GM12874 (cell line): Measurements from ENCODE around the gene SMAD9.

ENCODE experiments used
- TF ChIP-seq, protein P1 (sequence below): IDR thresholded peaks from 2 replicates; pipeline ENCODE4 v1.5.1; 2011; ENCODE audit warnings: low read depth, mild to moderate bottlenecking, control low read depth, low read length, moderate library complexity; ENCODE audit not compliant: insufficient read depth

Gene SMAD9

DNA sequence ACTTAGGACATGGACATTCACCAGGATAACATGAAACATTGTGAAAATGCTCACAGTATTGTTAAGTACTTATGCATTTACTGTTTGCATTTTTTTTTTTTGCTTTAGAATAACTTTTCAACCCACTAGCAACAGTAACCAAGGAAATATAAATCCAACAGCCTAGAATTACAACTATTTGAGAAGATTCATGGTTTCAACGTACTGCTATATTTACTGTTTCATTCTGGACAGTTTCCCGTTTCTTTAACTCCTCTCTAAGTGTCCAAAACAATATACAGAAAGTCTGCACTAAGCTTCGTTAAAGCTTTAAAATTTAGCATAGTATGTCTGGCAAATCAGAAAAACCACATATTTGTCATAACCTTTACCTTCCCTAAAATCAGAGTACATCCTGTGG, 2.7 kb downstream of the SMAD9 start:
- TF ChIP-seq, protein P1, sequence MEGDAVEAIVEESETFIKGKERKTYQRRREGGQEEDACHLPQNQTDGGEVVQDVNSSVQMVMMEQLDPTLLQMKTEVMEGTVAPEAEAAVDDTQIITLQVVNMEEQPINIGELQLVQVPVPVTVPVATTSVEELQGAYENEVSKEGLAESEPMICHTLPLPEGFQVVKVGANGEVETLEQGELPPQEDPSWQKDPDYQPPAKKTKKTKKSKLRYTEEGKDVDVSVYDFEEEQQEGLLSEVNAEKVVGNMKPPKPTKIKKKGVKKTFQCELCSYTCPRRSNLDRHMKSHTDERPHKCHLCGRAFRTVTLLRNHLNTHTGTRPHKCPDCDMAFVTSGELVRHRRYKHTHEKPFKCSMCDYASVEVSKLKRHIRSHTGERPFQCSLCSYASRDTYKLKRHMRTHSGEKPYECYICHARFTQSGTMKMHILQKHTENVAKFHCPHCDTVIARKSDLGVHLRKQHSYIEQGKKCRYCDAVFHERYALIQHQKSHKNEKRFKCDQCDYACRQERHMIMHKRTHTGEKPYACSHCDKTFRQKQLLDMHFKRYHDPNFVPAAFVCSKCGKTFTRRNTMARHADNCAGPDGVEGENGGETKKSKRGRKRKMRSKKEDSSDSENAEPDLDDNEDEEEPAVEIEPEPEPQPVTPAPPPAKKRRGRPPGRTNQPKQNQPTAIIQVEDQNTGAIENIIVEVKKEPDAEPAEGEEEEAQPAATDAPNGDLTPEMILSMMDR = no peak

DNA sequence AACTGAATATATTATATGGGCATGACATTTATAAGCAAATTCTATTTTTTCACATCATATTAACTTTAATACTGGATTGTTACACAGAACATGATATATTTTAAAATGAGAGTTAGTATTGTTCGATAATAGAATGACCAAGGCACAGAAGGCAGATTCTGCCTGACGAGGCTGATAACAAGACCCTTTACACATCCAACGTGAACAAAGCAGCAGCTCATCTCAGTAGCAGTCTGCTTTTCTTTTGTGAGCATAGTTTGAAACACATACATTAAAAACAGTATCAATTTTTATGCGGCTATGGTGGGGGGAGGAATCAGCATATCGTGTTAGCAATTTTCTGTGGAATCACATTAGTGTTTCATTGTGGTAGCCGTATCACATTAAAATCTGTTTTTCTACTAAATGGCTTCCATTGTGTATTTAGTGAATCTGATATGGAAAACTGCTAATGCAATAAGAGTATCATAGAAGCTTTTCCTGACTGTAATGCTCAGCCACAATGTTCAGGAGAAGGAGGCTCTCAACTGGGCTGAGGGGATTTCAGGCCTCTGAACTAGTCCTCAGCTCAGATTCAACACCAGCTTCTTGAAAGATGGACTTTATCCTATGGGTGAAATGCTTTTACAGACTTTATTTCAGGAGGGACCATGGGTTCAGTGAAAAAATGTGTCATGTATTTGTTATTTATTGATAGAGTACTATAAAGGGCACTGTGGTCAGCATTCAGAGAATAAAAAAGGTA, 4.0 kb downstream of the SMAD9 start:
- TF ChIP-seq, protein P1 = no peak

DNA sequence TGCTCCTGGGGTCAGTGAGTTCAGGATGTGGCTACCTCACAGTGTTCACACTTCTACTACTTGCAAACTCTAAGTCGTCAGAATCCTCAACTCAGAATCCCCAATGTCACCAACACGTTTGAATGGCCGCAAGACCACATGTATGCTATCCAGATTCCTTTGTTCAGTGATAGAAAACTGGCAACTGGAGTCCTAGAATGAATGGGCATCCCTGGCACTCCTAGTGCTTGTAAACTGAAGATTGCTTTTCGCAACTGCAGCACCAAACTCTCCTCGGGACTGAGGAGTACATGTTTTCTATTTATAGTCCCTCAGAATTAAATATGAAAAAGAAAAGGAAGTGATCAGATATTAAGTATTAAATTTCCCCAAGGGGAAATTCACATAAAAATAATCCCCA, 4.9 kb downstream of the SMAD9 start:
- TF ChIP-seq, protein P1 = no peak

DNA sequence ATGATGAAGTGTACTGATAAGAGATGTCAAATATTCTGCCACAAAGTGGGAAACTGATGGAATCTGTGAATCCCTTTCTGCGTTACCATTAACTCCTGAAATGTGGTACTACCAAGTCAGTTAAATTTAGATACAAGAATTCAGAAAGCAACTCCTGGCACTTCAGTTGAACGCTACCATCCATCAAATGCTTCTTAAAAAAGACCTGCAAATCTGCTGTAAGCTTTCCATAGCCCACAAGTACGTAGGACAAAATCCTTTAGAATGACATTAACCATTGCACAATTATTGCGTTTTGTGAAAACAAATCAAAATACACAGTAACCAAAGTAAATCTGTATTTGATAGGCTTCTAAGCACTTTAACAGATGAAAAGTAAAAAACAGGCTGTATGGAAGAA, 5.4 kb downstream of the SMAD9 start:
- TF ChIP-seq, protein P1 = no peak

DNA sequence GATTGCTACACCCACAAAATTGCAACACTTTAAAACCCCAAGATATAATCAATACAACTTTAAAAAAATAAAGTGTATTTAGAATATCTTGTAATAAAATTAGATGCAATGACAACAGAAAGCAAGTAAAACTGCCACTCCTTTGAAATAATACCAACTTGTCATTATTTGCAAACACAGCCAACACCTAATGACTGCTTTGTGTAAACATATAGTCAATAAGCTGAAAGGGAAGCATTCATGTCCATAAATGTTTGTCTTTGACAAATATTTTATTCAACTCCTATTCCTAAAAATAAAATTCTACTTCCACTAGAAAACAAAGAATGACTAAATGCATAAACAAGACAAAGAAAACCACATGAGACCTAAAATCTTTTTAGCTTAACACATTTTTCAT, 6.6 kb downstream of the SMAD9 start:
- TF ChIP-seq, protein P1 = no peak

DNA sequence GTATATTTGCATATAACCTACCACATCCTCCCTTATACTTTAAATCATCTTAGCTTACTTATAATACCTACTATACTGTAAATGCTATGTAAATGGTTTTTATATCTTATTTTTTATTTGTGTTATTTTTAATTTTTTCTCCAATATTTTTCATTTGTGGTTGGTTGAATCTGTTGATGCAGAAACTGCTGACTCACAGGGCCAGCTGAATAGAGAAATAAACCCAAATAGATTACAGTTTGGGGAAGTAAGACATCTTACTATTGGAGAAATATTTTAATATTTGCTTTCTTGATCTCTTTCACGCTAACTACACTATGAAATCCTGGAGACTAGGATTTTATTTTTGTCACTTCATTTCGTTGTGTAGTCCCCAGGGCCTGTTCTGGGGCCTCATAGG, 7.1 kb downstream of the SMAD9 start:
- TF ChIP-seq, protein P1 = no peak

DNA sequence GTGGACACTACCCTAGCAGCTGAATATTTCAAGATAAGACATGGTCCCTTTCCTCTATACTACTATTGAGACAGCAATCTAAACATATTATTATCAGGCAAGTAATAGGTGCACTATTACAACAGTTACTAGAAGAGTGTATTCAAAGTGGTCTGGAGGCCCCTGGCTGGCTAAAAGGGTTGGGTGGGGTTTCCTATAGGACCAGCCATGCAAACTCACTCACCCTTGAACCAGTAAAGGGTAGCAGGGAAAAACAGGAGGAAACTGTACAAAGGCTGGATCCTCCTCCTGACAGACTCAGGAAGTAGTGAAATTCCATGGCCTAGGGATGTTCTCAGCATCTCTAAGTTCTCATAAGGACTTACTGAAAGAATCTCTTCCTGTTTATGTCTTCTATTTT, 7.7 kb downstream of the SMAD9 start:
- TF ChIP-seq, protein P1 = no peak

DNA sequence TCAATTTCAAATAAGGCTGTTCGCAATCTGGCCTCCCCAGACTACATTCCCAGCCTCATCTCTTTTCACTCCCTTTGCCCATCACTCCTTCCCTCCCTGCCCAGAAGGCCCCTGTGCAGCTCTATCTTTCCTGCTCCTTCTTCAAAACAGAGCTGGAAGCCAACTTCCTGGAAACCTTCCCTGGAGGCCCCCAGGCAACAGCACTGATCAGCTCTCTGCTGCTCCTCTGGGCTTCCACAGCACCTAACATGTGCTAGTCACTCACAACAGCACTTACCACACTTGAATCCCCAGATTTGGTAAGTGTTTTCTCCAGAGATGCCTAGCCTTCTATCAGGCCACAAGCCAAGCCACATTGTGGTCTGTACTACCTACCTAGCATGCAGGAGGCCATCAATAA, 9.5 kb downstream of the SMAD9 start:
- TF ChIP-seq, protein P1 = no peak
